Muscle layer of colon (tissue), 2 donors: ENCODE results near the gene TAC3.
"Not testable (repeated sequence)": the region's sequence is repeated elsewhere in the genome, so short reads cannot be mapped to it uniquely, and the experiment has no call there.

Source experiments
- H3K27ac ChIP-seq: one replicate; pipeline ENCODE4 v1.7.0; 2013; ENCODE audit warnings: low read depth, mild to moderate bottlenecking, low read length, moderate library complexity
- H3K27me3 ChIP-seq, 2 donors: one replicate each; pipeline ENCODE4 v1.7.0; 2013; ENCODE audit warnings: low read length in 2 of 2, mild to moderate bottlenecking in 2 of 2; ENCODE audit not compliant: insufficient read depth in 2 of 2, control insufficient read depth in 1 of 2
- H3K36me3 ChIP-seq: one replicate; pipeline ENCODE4 v1.7.0; 2013; ENCODE audit warnings: mild to moderate bottlenecking, low read length; ENCODE audit not compliant: insufficient read depth
- H3K4me1 ChIP-seq: one replicate; pipeline ENCODE4 v1.7.0; 2013; ENCODE audit warnings: mild to moderate bottlenecking, low read length; ENCODE audit not compliant: insufficient read depth
- H3K4me3 ChIP-seq, 2 donors: one replicate each; pipeline ENCODE4 v1.7.0; 2013; ENCODE audit warnings: low read length in 2 of 2, low read depth in 1 of 2, mild to moderate bottlenecking in 1 of 2, moderate library complexity in 1 of 2
- H3K9ac ChIP-seq: one replicate; pipeline ENCODE4 v1.7.0; 2013; ENCODE audit warnings: low read length
- H3K9me3 ChIP-seq: one replicate; pipeline ENCODE4 v1.7.0; 2013; ENCODE audit warnings: mild to moderate bottlenecking, low read length
- donor health status: abdominal sarcoma.
- donor health status: Adenocarcinoma of cecum.

The TAC3 gene

DNA sequence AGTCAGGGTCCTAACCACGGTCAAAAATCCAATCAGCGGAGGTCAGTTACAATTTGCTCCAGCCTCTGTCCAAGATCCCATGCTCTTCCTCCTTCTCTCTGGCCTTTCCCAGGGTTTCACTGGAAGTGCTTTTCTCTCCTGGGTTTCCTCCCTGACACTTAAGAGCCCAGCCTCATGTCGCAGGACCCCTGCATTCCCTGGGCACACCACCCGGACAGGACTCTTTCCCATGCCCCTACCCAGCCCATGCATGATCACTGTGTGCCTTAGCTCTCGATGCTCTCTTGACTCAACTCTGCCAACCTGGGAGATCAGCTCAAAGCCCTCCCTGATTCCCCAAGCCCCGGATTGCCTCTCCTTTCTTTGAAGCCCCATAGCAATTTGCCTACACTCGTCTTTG is 15.5 kb upstream of the TAC3 start:
- Histone ChIP-seq H3K4me3 (no peak overlapping the region), H3K9me3 (no peaks in the 10 kb centered on the region), H3K27me3 (no peaks in the 10 kb centered on the region), H3K4me1 (peaks cover 12% of the 10 kb centered on the region), H3K9ac (no peak overlapping the region), H3K27ac (no peak overlapping the region), H3K36me3 (no peaks in the 10 kb centered on the region)

DNA sequence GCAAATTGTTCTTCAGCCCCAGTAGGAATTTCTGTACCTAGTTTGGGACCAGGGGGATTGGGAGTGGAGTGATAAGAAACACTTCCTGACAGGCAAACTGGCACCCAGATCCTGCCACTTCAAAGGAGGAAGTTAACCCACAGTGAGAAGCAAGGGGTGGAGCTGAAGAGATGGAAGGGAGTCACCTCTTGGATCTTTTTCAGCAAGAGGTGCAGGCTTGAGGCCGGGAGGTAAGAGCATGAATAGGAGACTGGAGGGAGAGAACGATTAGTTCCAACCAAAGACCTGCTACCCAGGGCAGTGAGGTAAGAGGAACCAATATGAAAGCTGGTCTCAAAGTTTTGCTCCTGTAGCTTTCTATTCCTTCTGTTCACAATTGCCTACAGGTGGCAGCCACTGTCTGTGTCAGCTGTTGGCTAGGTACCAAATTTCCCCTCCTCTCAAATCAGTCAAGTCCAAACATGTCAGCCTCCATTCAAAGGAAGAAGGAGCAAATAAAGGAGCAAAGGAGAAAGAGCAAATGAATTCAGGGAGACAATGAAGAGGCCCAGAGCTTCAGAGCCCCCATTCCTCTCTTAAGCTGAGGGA is 14.9 kb upstream of the TAC3 start:
- no peak overlapping the region for H3K4me3 ChIP-seq
- no peaks in the 10 kb centered on the region for H3K9me3 ChIP-seq
- peaks cover 17% of the 10 kb centered on the region for H3K4me1 ChIP-seq
- no peak overlapping the region for H3K9ac ChIP-seq
- H3K36me3 ChIP-seq, result no peaks in the 10 kb centered on the region
- H3K27ac ChIP-seq, result no peak overlapping the region
- H3K27me3 ChIP-seq, result no peaks in the 10 kb centered on the region

DNA sequence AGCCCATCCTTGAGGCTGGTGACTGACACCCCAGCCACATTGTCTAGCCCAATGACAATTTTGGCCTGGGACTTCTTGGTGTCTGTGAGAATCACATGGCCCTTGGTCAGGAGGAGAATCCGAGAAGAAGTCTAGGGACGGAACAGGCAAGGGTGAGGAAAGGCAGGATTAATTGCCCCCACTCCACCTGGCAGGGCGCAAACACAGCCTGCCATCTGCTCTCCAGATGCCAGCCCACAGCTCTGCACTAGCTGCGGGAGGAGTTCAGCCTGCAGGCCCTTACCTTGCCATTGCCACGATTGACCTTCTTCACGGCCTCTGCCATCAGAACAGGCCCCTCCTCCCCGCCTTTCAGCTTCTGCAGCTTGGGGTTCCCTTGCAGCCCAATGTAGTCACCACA is 13.1 kb upstream of the TAC3 start:
- H3K9me3 ChIP-seq, result no peaks in the 10 kb centered on the region
- no peak overlapping the region for H3K9ac ChIP-seq
- H3K27me3 ChIP-seq, result no peaks in the 10 kb centered on the region
- peaks cover 32% of the 10 kb centered on the region for H3K4me1 ChIP-seq
- no peak overlapping the region for H3K27ac ChIP-seq
- no peak overlapping the region for H3K4me3 ChIP-seq
- no peaks in the 10 kb centered on the region for H3K36me3 ChIP-seq

DNA sequence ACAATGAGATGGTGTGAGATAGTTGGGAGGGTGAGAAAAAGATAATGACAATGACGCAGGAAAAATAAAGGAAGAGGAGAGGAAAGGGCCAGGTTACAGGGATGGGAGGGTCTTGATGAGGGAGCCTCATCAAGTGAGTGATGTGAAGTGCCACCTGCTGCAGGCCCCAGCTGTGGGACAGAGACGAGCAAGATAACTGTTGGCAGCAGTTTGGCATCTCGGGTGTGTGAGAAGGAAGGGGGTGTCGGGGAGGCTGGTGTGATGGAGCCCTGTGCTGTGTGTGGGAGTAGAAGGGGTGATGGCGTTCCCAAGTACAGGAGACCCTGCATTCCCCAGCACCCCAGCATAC is 11.4 kb upstream of the TAC3 start:
- Histone ChIP-seq H3K27ac (no peak overlapping the region), H3K4me3 (no peak overlapping the region), H3K27me3 (no peaks in the 10 kb centered on the region), H3K9ac (no peak overlapping the region), H3K9me3 (no peaks in the 10 kb centered on the region), H3K36me3 (no peaks in the 10 kb centered on the region), H3K4me1 (peaks cover 43% of the 10 kb centered on the region)

DNA sequence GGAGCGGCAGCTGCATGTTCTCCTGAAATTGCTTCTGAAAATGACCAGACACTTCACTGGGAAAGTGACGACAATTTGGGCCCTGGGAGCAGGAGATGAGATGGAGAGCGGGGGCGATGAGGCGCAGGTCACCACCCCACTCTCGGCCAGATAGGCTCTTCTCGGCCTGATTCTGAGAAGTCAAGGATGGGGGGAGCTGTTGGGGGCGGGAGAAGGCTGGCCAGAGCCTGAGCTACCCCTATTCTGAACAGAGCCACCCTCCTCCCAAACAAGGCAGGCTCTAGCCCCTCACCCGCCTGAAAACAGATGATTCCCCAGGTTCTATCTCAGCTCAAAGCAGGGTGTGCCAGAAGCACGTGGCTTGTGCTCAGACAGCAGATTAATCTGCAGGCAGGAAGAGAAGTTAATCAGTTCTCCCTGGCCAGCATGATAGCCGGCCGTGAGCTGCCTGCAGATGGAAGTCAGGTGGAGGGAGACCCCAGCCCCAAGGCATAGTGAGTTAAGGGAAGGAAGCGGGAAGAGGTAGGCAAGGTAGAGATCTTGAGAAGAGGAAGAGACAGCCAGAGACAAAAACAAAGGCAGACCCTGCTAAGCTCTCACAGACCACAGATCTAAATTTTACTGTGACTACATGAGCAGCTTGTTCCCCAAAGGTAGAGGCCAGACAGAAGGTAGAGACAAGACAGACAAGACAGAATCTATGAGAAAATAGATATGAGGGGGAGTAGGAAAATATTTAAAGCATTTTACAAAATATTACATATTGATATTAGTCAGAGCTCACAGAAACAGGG is 10.9 kb upstream of the TAC3 start:
- Histone ChIP-seq H3K9me3 (no peaks in the 10 kb centered on the region), H3K27me3 (no peaks in the 10 kb centered on the region), H3K9ac (no peak overlapping the region), H3K27ac (no peak overlapping the region), H3K4me1 (peaks cover 47% of the 10 kb centered on the region), H3K36me3 (no peaks in the 10 kb centered on the region), H3K4me3 (no peak overlapping the region)

DNA sequence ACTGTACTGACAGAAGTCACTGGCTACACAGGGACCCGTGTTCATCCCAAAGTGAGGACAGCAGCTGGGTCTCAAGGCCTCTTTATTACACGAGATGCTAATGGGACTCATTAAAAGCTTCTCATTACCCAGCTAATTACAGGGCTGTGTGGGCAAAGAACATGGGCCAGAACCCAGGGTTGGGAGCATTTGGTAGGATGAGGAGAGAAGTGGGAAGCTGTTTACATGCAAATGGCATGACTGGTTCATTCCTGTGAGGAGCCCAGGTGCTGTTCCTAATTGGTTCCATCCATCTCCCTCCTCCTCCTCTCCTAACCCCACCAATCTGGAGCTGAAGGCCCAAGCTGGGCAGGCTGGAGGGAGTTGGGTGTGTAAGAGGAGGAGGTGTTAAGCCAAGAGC is 8.9 kb upstream of the TAC3 start:
- H3K36me3 ChIP-seq, result no peaks in the 10 kb centered on the region
- H3K9me3 ChIP-seq, result no peaks in the 10 kb centered on the region
- peaks cover 49% of the 10 kb centered on the region for H3K4me1 ChIP-seq
- no peak overlapping the region for H3K9ac ChIP-seq
- H3K27ac ChIP-seq, result no peak overlapping the region
- H3K4me3 ChIP-seq, result no peak overlapping the region
- no peaks in the 10 kb centered on the region for H3K27me3 ChIP-seq

DNA sequence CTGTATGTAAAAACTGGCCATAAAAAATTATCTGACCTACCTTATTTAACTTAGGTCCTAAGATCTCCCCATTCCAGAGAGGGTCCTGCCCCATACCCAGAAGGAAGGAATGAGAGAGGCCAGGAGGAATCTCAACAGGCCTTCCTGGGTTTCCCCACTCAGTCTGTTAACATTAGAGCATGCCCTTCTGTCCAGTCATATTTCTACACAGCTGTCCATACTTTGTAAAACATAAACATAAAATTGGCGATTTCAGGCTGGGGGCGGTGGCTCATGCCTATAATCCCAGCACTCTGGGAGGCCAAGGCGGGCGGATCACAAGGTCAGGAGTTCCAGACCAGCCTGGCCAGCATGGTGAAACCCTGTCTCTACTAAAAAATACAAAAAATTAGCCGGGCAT is 6.0 kb upstream of the TAC3 start:
- H3K27ac ChIP-seq, H3K4me3 ChIP-seq, H3K9ac ChIP-seq, H3K9me3 ChIP-seq, H3K27me3 ChIP-seq, H3K36me3 ChIP-seq: not testable (repeated sequence)
- peaks cover 42% of the 10 kb centered on the region for H3K4me1 ChIP-seq

DNA sequence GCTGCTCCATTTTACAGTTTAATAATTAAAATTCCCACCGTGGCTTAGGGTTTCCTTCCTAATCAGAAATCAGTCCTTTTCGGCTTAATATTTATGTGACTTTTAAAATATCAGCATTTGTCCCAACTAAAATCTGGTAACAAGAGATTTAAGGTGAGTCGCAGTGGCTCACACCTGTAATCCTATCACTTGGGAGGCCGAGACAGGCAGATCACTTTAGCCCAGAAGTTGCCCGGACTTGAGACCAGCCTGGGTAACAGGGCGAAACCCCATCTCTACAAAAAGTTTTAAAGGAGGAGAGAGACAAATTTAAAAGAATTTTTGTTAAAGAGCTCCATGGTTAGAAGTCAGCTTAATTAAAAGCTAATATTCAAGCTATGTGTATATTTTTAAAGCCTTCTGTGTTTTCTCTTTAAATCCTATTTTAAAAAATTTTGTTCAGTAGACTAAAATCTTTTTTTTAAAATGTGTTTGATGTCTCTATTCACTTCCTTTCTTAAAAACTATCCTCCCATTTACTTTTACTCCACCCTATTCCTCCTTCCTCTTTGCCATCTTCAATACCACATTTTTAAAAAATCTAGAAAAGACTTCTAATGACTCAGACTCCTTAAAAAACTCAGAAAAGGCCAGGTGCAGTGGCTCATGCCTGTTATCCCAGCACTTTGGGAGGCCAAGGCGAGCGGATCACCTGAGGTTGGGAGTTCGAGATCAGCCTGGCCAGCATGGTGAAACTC is 3.8 kb upstream of the TAC3 start:
- Histone ChIP-seq H3K9ac (no peak overlapping the region), H3K27me3 (no peaks in the 10 kb centered on the region), H3K36me3 (no peaks in the 10 kb centered on the region), H3K9me3 (no peaks in the 10 kb centered on the region), H3K4me1 (peaks cover 23% of the 10 kb centered on the region), H3K4me3 (no peak overlapping the region), H3K27ac (no peak overlapping the region)

DNA sequence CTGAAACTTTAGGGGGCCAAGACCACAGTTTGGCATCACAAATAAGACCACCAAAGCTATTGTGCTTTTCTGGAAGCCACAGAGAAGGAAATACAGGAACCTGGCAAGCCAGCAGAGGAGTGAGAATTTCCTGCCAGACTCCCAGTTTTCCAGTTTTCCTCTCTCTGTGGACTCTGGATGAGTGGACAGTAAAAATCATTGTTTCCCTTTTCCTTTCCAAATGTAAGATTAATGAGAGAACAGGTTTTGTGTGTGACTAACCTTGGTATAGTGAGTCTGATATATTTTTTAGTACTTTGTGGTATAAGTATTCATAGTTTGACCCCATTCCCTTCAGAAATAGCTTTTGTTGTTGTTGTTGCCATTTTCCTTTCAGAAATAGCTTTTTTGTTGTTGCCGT is 2.6 kb upstream of the TAC3 start:
- Histone ChIP-seq H3K4me1 (peaks cover 11% of the 10 kb centered on the region), H3K4me3 (no peak overlapping the region), H3K27me3 (no peaks in the 10 kb centered on the region), H3K27ac (no peak overlapping the region), H3K9ac (no peak overlapping the region), H3K36me3 (no peaks in the 10 kb centered on the region), H3K9me3 (no peaks in the 10 kb centered on the region)

DNA sequence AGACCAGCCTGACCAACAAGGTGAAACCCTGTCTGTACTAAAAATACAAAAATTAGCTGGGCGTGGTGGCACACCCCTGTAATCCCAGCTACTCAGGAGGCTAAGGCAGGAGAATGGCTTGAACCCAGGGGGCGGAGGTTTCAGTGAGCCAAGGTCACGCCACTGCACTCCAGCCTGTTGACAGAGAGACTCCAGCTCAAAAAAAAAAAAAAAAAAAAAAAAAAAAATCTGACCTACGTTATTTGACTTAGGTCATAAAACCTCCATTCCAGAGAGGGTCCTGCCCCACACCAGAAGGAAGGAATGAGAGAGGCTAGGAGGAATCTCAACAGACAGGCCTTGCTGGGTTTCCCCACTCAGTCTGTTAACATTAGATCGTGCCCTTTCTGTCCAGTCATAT is 2.0 kb upstream of the TAC3 start:
- not testable (repeated sequence) for H3K9ac ChIP-seq, H3K4me1 ChIP-seq, H3K36me3 ChIP-seq, H3K9me3 ChIP-seq, H3K4me3 ChIP-seq, H3K27me3 ChIP-seq, H3K27ac ChIP-seq

DNA sequence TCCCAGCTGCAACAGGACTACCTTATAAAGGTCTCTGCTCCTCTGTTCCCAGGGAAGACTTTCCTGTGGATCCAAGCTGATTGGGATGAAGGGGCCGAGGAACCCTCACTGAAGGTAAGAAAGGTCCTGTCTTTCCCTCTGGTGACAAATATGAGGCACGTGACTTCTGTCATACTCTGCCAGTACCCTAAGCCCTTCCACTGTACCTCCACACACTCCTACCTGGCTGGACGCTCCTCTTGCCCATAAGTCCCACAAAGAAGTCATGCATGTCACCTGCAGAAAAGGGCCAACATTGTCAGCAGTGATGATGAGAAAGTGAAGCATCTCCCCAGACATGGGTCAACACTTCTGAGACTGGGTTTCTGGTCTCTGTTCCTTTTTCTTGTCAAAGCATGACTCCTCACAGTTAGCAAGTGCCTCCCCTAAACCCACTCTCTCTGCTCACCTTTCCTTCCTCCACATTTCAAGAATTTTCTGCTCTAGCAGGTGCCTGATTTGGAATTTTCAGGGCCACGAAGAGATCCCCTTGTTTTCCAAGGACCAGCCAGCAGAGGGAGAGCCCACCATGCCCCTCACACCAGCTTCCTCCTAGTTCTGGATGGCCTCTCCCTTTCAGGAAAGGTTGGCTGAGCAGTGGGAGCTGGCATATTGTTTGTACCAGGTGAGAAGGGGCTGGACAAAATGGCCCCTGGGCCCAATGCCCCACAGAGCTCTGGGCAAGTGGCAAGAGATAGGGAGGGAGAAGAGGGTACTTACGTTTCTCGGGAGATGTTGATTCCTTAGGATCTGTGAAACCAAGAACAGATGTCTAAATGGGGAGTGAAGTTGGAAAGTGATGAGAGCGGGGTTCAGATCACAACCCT is 3.5 kb downstream of the TAC3 start:
- Histone ChIP-seq H3K27ac (no peak overlapping the region), H3K4me3 (no peak overlapping the region), H3K4me1 (peaks cover 12% of the 10 kb centered on the region), H3K9ac (no peak overlapping the region), H3K9me3 (no peaks in the 10 kb centered on the region), H3K36me3 (no peaks in the 10 kb centered on the region), H3K27me3 (no peaks in the 10 kb centered on the region)
